HepG2 (cell line): Measurements from ENCODE around the gene SBK2. TPM values are rescaled to one million over a fixed set of nuclear protein-coding genes. Genes with fewer than 3 reads are reported as not detected.

Experiments
- ATF7 ChIP-seq, 2 experiments: fragments of 450-650 bp in 1 of 2; sonication (generic) in 1 of 2; formaldehyde crosslinking in 1 of 2; IDR thresholded peaks; 2 replicates each; pipeline versions ENCODE4 v1.4.0 to v1.6.1; 2016 to 2020; ENCODE audit warnings: antibody characterized with exemption in 1 of 2, mild to moderate bottlenecking in 1 of 2, missing genetic modification reagents in 1 of 2
- CAMTA2 ChIP-seq: sonication (generic); formaldehyde crosslinking; IDR thresholded peaks from 2 replicates; pipeline ENCODE4 v1.4.0; 2020; ENCODE audit warnings: mild to moderate bottlenecking, missing genetic modification reagents, borderline replicate concordance
- DMAP1 ChIP-seq: IDR thresholded peaks from 2 replicates; pipeline ENCODE4 v1.6.1; 2016
- EZH2 ChIP-seq: conservative IDR thresholded peaks from 2 replicates; pipeline ENCODE4 v1.6.1; 2012; ENCODE audit warnings: mild to moderate bottlenecking, low read depth, low read length, moderate library complexity
- FOXA1 ChIP-seq, 2 experiments: fragments of 450-650 bp in 1 of 2; sonication (generic) in 1 of 2; formaldehyde crosslinking in 1 of 2; IDR thresholded peaks; 2 replicates each; pipeline versions ENCODE4 v1.4.0 to v1.6.1; 2016 to 2020; ENCODE audit warnings: missing genetic modification reagents in 1 of 2
- HNRNPUL1 ChIP-seq: fragments of 200-400 bp; formaldehyde crosslinking; IDR thresholded peaks from 2 replicates; pipeline ENCODE4 v1.6.1; 2017; ENCODE audit warnings: low read depth, mild to moderate bottlenecking, low read length, moderate library complexity
- KLF13 ChIP-seq: sonication (generic); formaldehyde crosslinking; IDR thresholded peaks from 2 replicates; pipeline ENCODE4 v1.4.0; 2020; ENCODE audit warnings: mild to moderate bottlenecking, missing genetic modification reagents
- MATR3 ChIP-seq: sonication (generic); formaldehyde crosslinking; IDR thresholded peaks from 2 replicates; pipeline ENCODE4 v1.4.0; 2020; ENCODE audit warnings: missing genetic modification reagents
- MED1 ChIP-seq: sonication (generic); formaldehyde crosslinking; IDR thresholded peaks from 2 replicates; pipeline ENCODE4 v1.4.0; 2020; ENCODE audit warnings: missing genetic modification reagents
- MTF1 ChIP-seq: sonication (generic); formaldehyde crosslinking; IDR thresholded peaks from 2 replicates; pipeline ENCODE4 v1.5.0; 2020; ENCODE audit warnings: missing genetic modification reagents
- MXI1 ChIP-seq: IDR thresholded peaks from 3 replicates; pipeline ENCODE4 v1.6.1; 2012; ENCODE audit warnings: low read depth, low read length, inconsistent platforms, borderline replicate concordance
- NKX3-1 ChIP-seq: sonication (generic); formaldehyde crosslinking; IDR thresholded peaks from 2 replicates; pipeline ENCODE4 v1.5.0; 2020; ENCODE audit warnings: missing genetic modification reagents
- STAG1 ChIP-seq: sonication (generic); formaldehyde crosslinking; IDR thresholded peaks from 2 replicates; pipeline ENCODE4 v1.4.0; 2020; ENCODE audit warnings: missing genetic modification reagents
- TAF1 ChIP-seq: sonication (generic); formaldehyde crosslinking; IDR thresholded peaks from 2 replicates; pipeline ENCODE4 v1.4.0; 2020; ENCODE audit warnings: missing genetic modification reagents
- TOE1 ChIP-seq: sonication (generic); formaldehyde crosslinking; IDR thresholded peaks from 2 replicates; pipeline ENCODE4 v1.4.0; 2020; ENCODE audit warnings: mild to moderate bottlenecking, missing genetic modification reagents
- U2AF1 ChIP-seq: fragments of 200-400 bp; formaldehyde crosslinking; optimal IDR thresholded peaks from 2 replicates; pipeline ENCODE3; 2017; ENCODE audit warnings: mild to moderate bottlenecking, low read depth, low read length
- ZNF331 ChIP-seq: sonication (generic); formaldehyde crosslinking; IDR thresholded peaks from 2 replicates; pipeline ENCODE4 v1.4.0; 2020; ENCODE audit warnings: missing genetic modification reagents
- ZNF839 ChIP-seq: sonication (generic); formaldehyde crosslinking; IDR thresholded peaks from 2 replicates; pipeline ENCODE4 v1.4.0; 2020; ENCODE audit warnings: missing genetic modification reagents, mild to moderate bottlenecking, borderline replicate concordance
- polyA plus RNA-seq, 8 experiments: library from polyadenylated mRNA; depleted of rRNA in 3 of 8; stranded (reverse) in 7 of 8; unstranded in 1 of 8; fragments of >200 nt; fragmentation: Illumina TruSeq in 4 of 8; extraction: Trizol in 4 of 8; gene quantifications; 2 replicates each; pipeline versions ENCODE4 v1.2.1 to v1.2.3, GENCODE V29; 2011 to 2016; ENCODE audit warnings: low read depth in 4 of 8, missing spikeins in 1 of 8, mixed read lengths in 1 of 8; ENCODE audit not compliant: insufficient read depth in 1 of 8
- total RNA-seq, 5 experiments: library from RNA; depleted of rRNA; stranded (reverse); fragments of >200 nt; fragmentation: Illumina TruSeq; extraction: Trizol; gene quantifications; 2 replicates each; pipeline ENCODE4 v1.2.3, GENCODE V29; 2016; ENCODE audit warnings: low read depth in 1 of 5
- TF ChIP-seq, protein P1 (sequence below): sonication (generic); formaldehyde crosslinking; IDR thresholded peaks from 2 replicates; pipeline ENCODE4 v1.4.0; 2020; ENCODE audit warnings: low read depth, missing genetic modification reagents
- TF ChIP-seq, protein P2 (sequence below): sonication (generic); formaldehyde crosslinking; IDR thresholded peaks from 2 replicates; pipeline ENCODE4 v1.5.0; 2020; ENCODE audit warnings: mild to moderate bottlenecking, missing genetic modification reagents
- TF ChIP-seq, protein P3 (sequence below): IDR thresholded peaks from 2 replicates; pipeline ENCODE4 v1.6.1; 2012; ENCODE audit warnings: inconsistent platforms
- TF ChIP-seq, protein P4 (sequence below): sonication (generic); formaldehyde crosslinking; IDR thresholded peaks from 2 replicates; pipeline ENCODE4 v1.5.0; 2020; ENCODE audit warnings: missing genetic modification reagents
- TF ChIP-seq, protein P5 (sequence below): IDR thresholded peaks from 2 replicates; pipeline ENCODE4 v1.6.1; 2018; ENCODE audit warnings: missing genetic modification reagents

SBK2 gene
- total and polyA plus RNA-seq, 2 of the 13 experiments (the other 11 are each of a cell fraction or from before 2014, with no cell fraction given) = 0.24 TPM; not detected in 1

DNA sequence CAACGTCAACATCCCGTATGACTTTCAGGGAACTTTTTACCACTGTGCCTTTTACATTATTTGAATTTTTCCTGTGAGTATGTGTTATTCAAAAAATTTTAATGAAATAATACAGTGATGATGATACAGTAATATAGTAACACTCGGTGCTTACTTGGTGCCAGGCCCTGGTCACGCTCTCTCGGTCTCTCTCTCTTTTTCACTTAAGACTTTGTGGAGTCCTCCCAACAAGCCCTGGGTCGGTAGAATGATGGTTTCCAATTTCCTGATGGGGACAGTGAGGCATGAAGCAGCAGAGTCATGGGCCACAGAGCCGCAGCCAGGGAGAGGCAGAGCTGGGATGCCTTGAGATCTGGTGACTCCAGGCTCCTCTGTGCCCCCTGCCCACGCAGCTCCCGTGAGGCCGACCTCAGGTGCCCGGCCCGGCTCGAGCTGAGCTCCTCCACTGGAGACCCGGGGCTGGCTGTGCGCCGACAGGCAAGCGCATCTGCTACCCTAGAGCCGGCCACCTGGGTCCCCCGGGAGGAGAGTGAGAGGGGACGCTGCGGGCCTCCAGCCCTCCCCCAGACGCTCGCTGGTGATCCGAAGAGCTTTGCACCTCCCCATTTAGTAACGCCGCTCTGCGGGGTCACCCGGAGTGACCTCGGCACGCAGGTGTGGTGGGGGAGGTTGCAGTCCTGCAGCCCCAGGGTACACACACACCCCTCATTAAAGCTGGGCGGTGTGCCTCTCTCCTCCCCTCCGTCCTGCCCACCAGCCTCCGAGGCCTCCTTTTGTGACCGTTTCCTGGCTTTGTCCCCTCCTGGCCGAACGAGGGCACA, 12.8 kb upstream of the SBK2 start (continued):
- TF ChIP-seq MATR3 (CRISPR knock-in tag) (no peak), HNRNPUL1 (no peak), MXI1 (no peak), EZH2 (no peak), ZNF839 (CRISPR knock-in tag) (no peak), DMAP1 (no peak), CAMTA2 (CRISPR knock-in tag) (no peak), FOXA1 (IDR thresholded peaks at IDR 0.05) (no peak; the same call in 1 of the 2 replicates), FOXA1 (CRISPR knock-in tag; IDR thresholded peaks at IDR 0.05) (peak; percentile 45; the same call in 1 of the 2 replicates), MTF1 (CRISPR knock-in tag) (no peak), U2AF1 (no peak), MED1 (peak; percentile 42; the same call in 1 of the 2 replicates), TAF1 (CRISPR knock-in tag) (peak; percentile 27; the same call in 1 of the 2 replicates), TOE1 (CRISPR knock-in tag) (no peak), NKX3-1 (CRISPR knock-in tag) (no peak), ATF7 (IDR thresholded peaks at IDR 0.05) (no peak), ATF7 (CRISPR knock-in tag; IDR thresholded peaks at IDR 0.05) (no peak), KLF13 (no peak), STAG1 (CRISPR knock-in tag) (0 out of 2 replicates have a peak, but pooled peaks have one; percentile 7), ZNF331 (peak; percentile 11; the same call in 1 of the 2 replicates)
- TF ChIP-seq, protein P1, sequence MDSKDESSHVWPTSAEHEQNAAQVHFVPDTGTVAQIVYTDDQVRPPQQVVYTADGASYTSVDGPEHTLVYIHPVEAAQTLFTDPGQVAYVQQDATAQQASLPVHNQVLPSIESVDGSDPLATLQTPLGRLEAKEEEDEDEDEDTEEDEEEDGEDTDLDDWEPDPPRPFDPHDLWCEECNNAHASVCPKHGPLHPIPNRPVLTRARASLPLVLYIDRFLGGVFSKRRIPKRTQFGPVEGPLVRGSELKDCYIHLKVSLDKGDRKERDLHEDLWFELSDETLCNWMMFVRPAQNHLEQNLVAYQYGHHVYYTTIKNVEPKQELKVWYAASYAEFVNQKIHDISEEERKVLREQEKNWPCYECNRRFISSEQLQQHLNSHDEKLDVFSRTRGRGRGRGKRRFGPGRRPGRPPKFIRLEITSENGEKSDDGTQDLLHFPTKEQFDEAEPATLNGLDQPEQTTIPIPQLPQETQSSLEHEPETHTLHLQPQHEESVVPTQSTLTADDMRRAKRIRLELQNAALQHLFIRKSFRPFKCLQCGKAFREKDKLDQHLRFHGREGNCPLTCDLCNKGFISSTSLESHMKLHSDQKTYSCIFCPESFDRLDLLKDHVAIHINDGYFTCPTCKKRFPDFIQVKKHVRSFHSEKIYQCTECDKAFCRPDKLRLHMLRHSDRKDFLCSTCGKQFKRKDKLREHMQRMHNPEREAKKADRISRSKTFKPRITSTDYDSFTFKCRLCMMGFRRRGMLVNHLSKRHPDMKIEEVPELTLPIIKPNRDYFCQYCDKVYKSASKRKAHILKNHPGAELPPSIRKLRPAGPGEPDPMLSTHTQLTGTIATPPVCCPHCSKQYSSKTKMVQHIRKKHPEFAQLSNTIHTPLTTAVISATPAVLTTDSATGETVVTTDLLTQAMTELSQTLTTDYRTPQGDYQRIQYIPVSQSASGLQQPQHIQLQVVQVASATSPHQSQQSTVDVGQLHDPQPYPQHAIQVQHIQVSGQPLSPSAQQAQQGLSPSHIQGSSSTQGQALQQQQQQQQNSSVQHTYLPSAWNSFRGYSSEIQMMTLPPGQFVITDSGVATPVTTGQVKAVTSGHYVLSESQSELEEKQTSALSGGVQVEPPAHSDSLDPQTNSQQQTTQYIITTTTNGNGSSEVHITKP (CRISPR knock-in tag) = peak; percentile 57; the same call in 1 of the 2 replicates
- TF ChIP-seq, protein P2, sequence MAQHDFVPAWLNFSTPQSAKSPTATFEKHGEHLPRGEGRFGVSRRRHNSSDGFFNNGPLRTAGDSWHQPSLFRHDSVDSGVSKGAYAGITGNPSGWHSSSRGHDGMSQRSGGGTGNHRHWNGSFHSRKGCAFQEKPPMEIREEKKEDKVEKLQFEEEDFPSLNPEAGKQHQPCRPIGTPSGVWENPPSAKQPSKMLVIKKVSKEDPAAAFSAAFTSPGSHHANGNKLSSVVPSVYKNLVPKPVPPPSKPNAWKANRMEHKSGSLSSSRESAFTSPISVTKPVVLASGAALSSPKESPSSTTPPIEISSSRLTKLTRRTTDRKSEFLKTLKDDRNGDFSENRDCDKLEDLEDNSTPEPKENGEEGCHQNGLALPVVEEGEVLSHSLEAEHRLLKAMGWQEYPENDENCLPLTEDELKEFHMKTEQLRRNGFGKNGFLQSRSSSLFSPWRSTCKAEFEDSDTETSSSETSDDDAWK (CRISPR knock-in tag) = no peak
- TF ChIP-seq, protein P3, sequence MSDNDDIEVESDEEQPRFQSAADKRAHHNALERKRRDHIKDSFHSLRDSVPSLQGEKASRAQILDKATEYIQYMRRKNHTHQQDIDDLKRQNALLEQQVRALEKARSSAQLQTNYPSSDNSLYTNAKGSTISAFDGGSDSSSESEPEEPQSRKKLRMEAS = peak; percentile 46; the same call in 1 of the 2 replicates
- TF ChIP-seq, protein P4, sequence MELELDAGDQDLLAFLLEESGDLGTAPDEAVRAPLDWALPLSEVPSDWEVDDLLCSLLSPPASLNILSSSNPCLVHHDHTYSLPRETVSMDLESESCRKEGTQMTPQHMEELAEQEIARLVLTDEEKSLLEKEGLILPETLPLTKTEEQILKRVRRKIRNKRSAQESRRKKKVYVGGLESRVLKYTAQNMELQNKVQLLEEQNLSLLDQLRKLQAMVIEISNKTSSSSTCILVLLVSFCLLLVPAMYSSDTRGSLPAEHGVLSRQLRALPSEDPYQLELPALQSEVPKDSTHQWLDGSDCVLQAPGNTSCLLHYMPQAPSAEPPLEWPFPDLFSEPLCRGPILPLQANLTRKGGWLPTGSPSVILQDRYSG = no peak
- TF ChIP-seq, protein P5, sequence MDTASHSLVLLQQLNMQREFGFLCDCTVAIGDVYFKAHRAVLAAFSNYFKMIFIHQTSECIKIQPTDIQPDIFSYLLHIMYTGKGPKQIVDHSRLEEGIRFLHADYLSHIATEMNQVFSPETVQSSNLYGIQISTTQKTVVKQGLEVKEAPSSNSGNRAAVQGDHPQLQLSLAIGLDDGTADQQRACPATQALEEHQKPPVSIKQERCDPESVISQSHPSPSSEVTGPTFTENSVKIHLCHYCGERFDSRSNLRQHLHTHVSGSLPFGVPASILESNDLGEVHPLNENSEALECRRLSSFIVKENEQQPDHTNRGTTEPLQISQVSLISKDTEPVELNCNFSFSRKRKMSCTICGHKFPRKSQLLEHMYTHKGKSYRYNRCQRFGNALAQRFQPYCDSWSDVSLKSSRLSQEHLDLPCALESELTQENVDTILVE = no peak
